GM12875 (cell line): Measurements from ENCODE around the gene KCNMA1.

ENCODE experiments used
- H3K4me3 ChIP-seq: one replicate; pipeline ENCODE4 v1.5.1; 2011; ENCODE audit warnings: low read depth, low read length, control low read depth
- CTCF ChIP-seq: IDR thresholded peaks from 2 replicates; pipeline ENCODE4 v1.5.1; 2011; ENCODE audit warnings: low read depth, mild to moderate bottlenecking, control low read depth, inconsistent platforms, low read length, moderate library complexity, borderline replicate concordance; ENCODE audit not compliant: insufficient read depth

KCNMA1 gene

GRCh38 chr10:76954838-76955237 is 682.8 kb downstream of the KCNMA1 start:
- H3K4me3 ChIP-seq, result no peak overlapping the region

GRCh38 chr10:76950354-76950753 is 687.3 kb downstream of the KCNMA1 start:
- TF ChIP-seq CTCF, result no peak
- H3K4me3 ChIP-seq, result no peak overlapping the region

More at GRCh38 chr10:76954838-76955237, 682.8 kb downstream of the KCNMA1 start:
- TF ChIP-seq CTCF, result no peak

- TF ChIP-seq CTCF, result no peak
- no peak overlapping the region for H3K4me3 ChIP-seq
Observed at GRCh38 chr10:76946270-76946669, 691.3 kb downstream of the KCNMA1 start.

- TF ChIP-seq CTCF, result no peak
- no peak overlapping the region for H3K4me3 ChIP-seq
Observed at GRCh38 chr10:76945166-76945565, 692.4 kb downstream of the KCNMA1 start.

GRCh38 chr10:76944640-76945039 is 693.0 kb downstream of the KCNMA1 start:
- H3K4me3 ChIP-seq, result no peak overlapping the region
- TF ChIP-seq CTCF, result no peak

- no peak for TF ChIP-seq CTCF
- H3K4me3 ChIP-seq, result no peak overlapping the region
Observed at GRCh38 chr10:76942628-76943416, 694.8 kb downstream of the KCNMA1 start.

- no peak overlapping the region for H3K4me3 ChIP-seq
- TF ChIP-seq CTCF, result no peak
Observed at GRCh38 chr10:76939933-76940468, 697.6 kb downstream of the KCNMA1 start.
